Right lobe of liver (tissue), 6 donors: ENCODE results near the gene MEP1B. TPM values are rescaled to one million over a fixed set of nuclear protein-coding genes. Genes with fewer than 3 reads are reported as not detected.

ENCODE experiments used
- ATAC-seq, 4 donors: fragments of 200-7000 bp; cut with Tn5 transposase; one replicate each; pipeline ENCODE4 v1.9.1; 2020; ENCODE audit warnings: mild to moderate bottlenecking in 4 of 4, moderate library complexity in 4 of 4
- DNase-seq, 3 donors: peaks; one replicate each; pipeline ENCODE4 v3.0.0-alpha.2; 2020
- H3K27ac ChIP-seq, 3 donors: fragments of 200-600 bp; one replicate each; pipeline ENCODE4 v1.8.0; 2022
- H3K27me3 ChIP-seq, 2 donors: fragments of 200-600 bp; one replicate each; pipeline ENCODE4 v1.8.0; 2022
- H3K36me3 ChIP-seq, 4 donors: fragments of 200-600 bp; sonication (generic) in 1 of 4; one replicate each; pipeline versions ENCODE4 v1.5.1 to v1.8.0; 2017 to 2022; ENCODE audit warnings: control low read depth in 1 of 4
- H3K4me1 ChIP-seq, 4 donors: fragments of 200-600 bp; sonication (generic) in 1 of 4; one replicate each; pipeline versions ENCODE4 v1.5.1 to v1.8.0; 2017 to 2022; ENCODE audit warnings: control low read depth in 1 of 4
- H3K4me3 ChIP-seq, 3 donors: fragments of 200-600 bp; one replicate each; pipeline ENCODE4 v1.8.0; 2022
- H3K9me3 ChIP-seq, 4 donors: fragments of 200-600 bp; sonication (generic) in 1 of 4; one replicate each; pipeline versions ENCODE4 v1.5.1 to v1.8.0; 2017 to 2022; ENCODE audit warnings: control low read depth in 1 of 4
- POLR2A ChIP-seq: fragments of 450-650 bp; IDR thresholded peaks from one replicate; pipeline ENCODE4 v1.6.1; 2017; ENCODE audit warnings: antibody characterized with exemption, mild to moderate bottlenecking
- WGBS: methylation state at CpG from one replicate; pipeline ENCODE4 v1.1.6; 2018; ENCODE audit warnings: low coverage, low lambda C conversion rate; ENCODE audit not compliant: insufficient coverage; ENCODE audit errors: missing lambda C conversion rate; 5-methylcytosine and 5-hydroxymethylcytosine counted together
- intact Hi-C, 2 donors: fragments of 100-400 bp; cut with DNase I; formaldehyde crosslinking; loops; one replicate each; pipeline versions ENCODE4 v1.11.2 to v1.14.1; 2022
- total RNA-seq, 6 experiments: library from RNA; depleted of rRNA in 2 of 6; stranded (reverse); fragments of >200 nt in 2 of 6; fragmentation: NEBNext Ultra II Directional in 3 of 6; extraction: Animal tissue kit (Norgen Biotek cat#: 25700) in 3 of 6; gene quantifications; one replicate each; pipeline versions ENCODE4 v1.1.0 to v1.2.4, GENCODE V29; 2016 to 2023
- TF ChIP-seq, protein P1 (sequence below), 4 donors: fragments of 200-600 bp in 3 of 4; fragments of 450-650 bp in 1 of 4; IDR thresholded peaks; one replicate each; pipeline versions ENCODE4 v1.5.1 to v1.8.0; 2016 to 2022; ENCODE audit warnings: antibody characterized with exemption in 4 of 4, mild to moderate bottlenecking in 2 of 4
- donor health status: DM: no; HTN: yes; CAD: no.
- donor health status: DM: no; HTN: no; CAD: no.
- donor health status: DM: no; HTN: no; CAD: no.
- donor health status: DM: no; HTN: yes; CAD: no.
- donor health status: DM: no; HTN: yes; CAD: no.

MEP1B gene
- total RNA-seq, 6 experiments from 2014 or later, result 0.56 to 1.7 (median 0.66) TPM; not detected in 2

DNA sequence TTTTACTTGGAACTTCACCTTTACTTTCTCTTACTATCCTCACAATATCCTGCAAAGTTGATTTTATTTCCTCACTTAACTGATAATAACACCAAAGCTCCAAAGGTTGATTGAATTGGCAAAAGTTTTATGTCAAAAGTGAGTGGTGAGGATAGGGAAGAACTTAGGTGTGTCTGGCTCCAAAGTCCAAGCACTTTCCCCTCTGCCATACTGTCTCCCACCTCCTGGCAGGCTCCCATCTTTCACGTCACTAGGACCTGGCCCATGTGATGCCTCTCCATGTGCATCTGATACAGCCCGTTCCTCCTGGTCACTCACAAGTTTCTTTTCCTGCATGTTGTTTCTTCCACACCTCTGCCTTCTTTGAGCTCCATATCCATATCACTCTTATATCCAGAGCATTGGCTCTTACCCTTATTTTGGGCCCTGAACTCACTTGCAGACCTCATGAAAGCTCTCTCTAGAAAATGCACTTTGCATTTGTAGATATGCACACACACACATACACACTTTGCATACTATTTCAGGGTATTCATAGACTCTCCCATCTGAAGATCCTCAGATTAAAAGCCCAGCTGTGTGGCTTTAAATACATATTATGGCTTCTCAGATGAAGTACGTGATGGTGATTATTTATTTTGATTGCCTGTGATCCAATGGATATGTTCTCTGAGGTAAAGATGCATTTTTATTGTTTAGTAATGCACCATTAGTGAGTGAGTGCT, 12.3 kb downstream of the MEP1B start:
- ATAC-seq, result peak; percentile 90 to 94 (median 93)
- H3K36me3 ChIP-seq, result no peaks in the 10 kb centered on the region
- intact Hi-C loops, result no loop called here
- no peaks in the 10 kb centered on the region for H3K9me3 ChIP-seq
- peak overlapping the region in 1 of 3 donors; percentile 45 for H3K27ac ChIP-seq
- no peak for TF ChIP-seq POLR2A
- TF ChIP-seq, protein P1, sequence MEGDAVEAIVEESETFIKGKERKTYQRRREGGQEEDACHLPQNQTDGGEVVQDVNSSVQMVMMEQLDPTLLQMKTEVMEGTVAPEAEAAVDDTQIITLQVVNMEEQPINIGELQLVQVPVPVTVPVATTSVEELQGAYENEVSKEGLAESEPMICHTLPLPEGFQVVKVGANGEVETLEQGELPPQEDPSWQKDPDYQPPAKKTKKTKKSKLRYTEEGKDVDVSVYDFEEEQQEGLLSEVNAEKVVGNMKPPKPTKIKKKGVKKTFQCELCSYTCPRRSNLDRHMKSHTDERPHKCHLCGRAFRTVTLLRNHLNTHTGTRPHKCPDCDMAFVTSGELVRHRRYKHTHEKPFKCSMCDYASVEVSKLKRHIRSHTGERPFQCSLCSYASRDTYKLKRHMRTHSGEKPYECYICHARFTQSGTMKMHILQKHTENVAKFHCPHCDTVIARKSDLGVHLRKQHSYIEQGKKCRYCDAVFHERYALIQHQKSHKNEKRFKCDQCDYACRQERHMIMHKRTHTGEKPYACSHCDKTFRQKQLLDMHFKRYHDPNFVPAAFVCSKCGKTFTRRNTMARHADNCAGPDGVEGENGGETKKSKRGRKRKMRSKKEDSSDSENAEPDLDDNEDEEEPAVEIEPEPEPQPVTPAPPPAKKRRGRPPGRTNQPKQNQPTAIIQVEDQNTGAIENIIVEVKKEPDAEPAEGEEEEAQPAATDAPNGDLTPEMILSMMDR (IDR thresholded peaks at IDR 0.05), result no peak
- H3K4me3 ChIP-seq, result no peak overlapping the region
- 34% methylated on average over 3 of the region's 3 CpGs for WGBS
- H3K4me1 ChIP-seq, result peaks cover 0 to 17% (median 2%) of the 10 kb centered on the region in 4 donors
- peak; percentile 70 to 83 (median 79) for DNase-seq
- H3K27me3 ChIP-seq, result no peaks in the 10 kb centered on the region

DNA sequence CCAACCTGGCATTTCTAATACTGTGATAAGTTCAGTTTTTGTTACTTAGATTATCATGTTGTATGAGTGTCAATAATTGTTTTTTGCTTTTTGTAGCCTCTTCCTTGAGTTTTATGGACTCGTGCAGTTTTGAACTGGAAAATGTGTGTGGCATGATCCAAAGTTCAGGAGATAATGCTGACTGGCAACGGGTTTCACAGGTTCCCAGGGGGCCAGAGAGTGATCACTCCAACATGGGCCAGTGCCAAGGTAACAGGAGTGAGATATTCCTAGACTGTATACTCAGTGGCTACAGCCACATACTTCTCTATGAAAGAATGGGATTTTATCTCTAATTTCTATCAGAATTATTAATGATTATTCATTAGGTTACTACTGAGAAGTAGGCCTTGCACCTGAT, 18.2 kb downstream of the MEP1B start:
- WGBS, result 17% methylated on average over 2 of the region's 2 CpGs
- no peaks in the 10 kb centered on the region for H3K27me3 ChIP-seq
- DNase-seq, result peak; percentile 68 to 89 (median 78)
- ATAC-seq, result peak; percentile 94 to 99 (median 97)
- TF ChIP-seq POLR2A, result no peak
- TF ChIP-seq, protein P1 (IDR thresholded peaks at IDR 0.05), result no peak
- no peaks in the 10 kb centered on the region for H3K36me3 ChIP-seq
- intact Hi-C loops, result no loop called here
- H3K27ac ChIP-seq, result peak overlapping the region; percentile 44 to 83 (median 80)
- H3K4me1 ChIP-seq, result peaks cover 0 to 33% (median 9%) of the 10 kb centered on the region in 4 donors
- H3K9me3 ChIP-seq, result no peaks in the 10 kb centered on the region
- no peak overlapping the region for H3K4me3 ChIP-seq

DNA sequence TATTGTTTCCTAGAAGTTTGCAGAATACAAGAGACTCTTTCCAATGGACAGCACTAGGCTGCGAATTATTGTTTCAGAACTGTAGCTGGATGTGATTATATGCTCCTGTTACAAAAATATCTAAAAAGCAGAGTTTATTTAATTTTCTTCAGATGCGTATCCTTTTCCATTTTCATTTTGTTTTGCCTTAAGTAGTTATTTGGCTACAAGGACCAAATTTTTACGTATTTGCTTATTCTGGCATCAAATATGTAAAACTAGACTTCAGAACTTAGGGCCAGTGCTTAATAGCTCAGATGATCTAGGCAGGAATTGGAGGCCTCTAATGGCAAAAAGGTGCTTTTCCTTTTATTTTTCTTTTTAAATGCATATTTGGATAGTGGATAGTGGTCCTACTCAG, 18.7 kb downstream of the MEP1B start:
- Histone ChIP-seq H3K4me1 (peaks cover 0 to 36% (median 9%) of the 10 kb centered on the region in 4 donors), H3K36me3 (no peaks in the 10 kb centered on the region), H3K9me3 (no peaks in the 10 kb centered on the region), H3K4me3 (no peak overlapping the region), H3K27ac (peak overlapping the region in 2 of 3 donors; percentile 70 to 81), H3K27me3 (no peaks in the 10 kb centered on the region)
- 73% methylated on average over 3 of the region's 3 CpGs for WGBS
- no peak for TF ChIP-seq POLR2A
- TF ChIP-seq, protein P1 (IDR thresholded peaks at IDR 0.05), result no peak
- no peak for DNase-seq
- ATAC-seq, result no peak
- intact Hi-C loops, result no loop called here

DNA sequence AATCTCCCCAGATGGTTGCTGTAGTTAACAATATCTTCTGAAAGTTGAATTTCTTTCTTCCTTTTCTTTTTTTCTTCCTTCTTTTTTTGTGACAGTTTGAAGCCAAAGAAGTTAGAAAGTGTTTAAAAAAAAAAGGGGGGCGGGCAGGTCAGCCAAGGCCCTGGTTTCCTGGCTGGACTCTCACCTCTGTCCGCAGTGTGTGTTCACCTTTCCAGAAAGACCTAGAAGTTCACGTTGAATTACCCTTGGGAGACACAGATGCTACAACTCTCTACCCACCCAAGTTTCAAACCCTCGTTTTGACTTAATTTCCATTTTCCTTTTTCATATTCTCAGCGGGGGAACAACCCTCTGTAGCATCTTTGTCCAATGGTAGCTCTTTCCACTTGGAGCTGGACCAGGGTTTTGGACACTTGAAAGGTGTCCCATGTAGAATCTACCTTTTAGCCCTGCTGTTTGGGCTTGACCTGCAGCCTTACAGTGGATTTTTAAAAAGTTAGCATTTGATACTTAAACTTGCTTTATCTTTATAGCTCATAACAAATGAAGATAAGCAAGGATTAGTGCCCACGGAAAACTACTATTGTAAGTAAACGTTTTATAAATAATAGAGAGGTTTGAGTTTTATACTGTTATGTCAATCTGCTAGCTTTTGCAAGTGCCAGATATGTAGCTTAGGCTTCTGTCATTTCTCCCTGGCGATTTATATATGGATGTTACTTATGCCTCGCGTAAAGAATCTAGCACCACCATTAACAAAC, 20.0 kb downstream of the MEP1B start:
- intact Hi-C loops, result no loop called here
- ATAC-seq, result peak; percentile 36 to 71 (median 62)
- no peaks in the 10 kb centered on the region for H3K9me3 ChIP-seq
- H3K36me3 ChIP-seq, result no peaks in the 10 kb centered on the region
- 59% methylated on average over 10 of the region's 10 CpGs for WGBS
- no peak overlapping the region for H3K4me3 ChIP-seq
- no peaks in the 10 kb centered on the region for H3K27me3 ChIP-seq
- peak overlapping the region in 2 of 3 donors; percentile 70 to 81 for H3K27ac ChIP-seq
- DNase-seq, result peak in 1 of 3 donors; percentile 58
- peaks cover 0 to 44% (median 9%) of the 10 kb centered on the region in 4 donors for H3K4me1 ChIP-seq
- TF ChIP-seq, protein P1 (IDR thresholded peaks at IDR 0.05), result no peak
- TF ChIP-seq POLR2A, result no peak
